Cerebellar cortex (tissue), 1 donor: Measurements from ENCODE around the gene STAT5B.
A peak's percentile ranks its signal among the peaks of the same experiment; 100 is the strongest.
"Not testable (repeated sequence)": the region's sequence is repeated elsewhere in the genome, so short reads cannot be mapped to it uniquely, and the experiment has no call there.

Source experiments
- DNase-seq: peaks from one replicate; pipeline ENCODE4 v3.0.0-alpha.2; 2015; ENCODE audit warnings: low spot score

STAT5B gene

GRCh38 chr17:42193969-42194899 lies 82.0 kb downstream of the STAT5B start, which contains the start of gene GHDC:
Gene GHDC, minus strand, starts transcription at chr17:42194494. Its CDS starts 913 bp downstream, at chr17:42193581.
- DNase-seq, result peak; percentile 94

- DNase-seq, result no peak
Observed at GRCh38 chr17:42193216-42193968, 82.8 kb downstream of the STAT5B start.

- DNase-seq, result no peak
Observed at GRCh38 chr17:42192189-42193126, 83.7 kb downstream of the STAT5B start.

- no peak for DNase-seq
Observed at GRCh38 chr17:42191275-42191608, 84.9 kb downstream of the STAT5B start.

- no peak for DNase-seq
Observed at GRCh38 chr17:42190491-42191274, 85.5 kb downstream of the STAT5B start.

- no peak for DNase-seq
Observed at GRCh38 chr17:42189651-42189965, 86.6 kb downstream of the STAT5B start.

- DNase-seq, result peak; percentile 68
Observed at GRCh38 chr17:42188749-42189650, 87.2 kb downstream of the STAT5B start.

GRCh38 chr17:42187833-42188232 lies 88.4 kb downstream of the STAT5B start:
- DNase-seq, result no peak

- not testable (repeated sequence) for DNase-seq
Observed at GRCh38 chr17:42186191-42186590, 90.0 kb downstream of the STAT5B start.

GRCh38 chr17:42185621-42185930 lies 90.6 kb downstream of the STAT5B start:
- DNase-seq, result no peak

- DNase-seq, result no peak
Observed at GRCh38 chr17:42184713-42185620, 91.2 kb downstream of the STAT5B start, which contains the start of gene HCRT. Gene HCRT, minus strand, starts transcription at chr17:42185452. Its CDS starts 87 bp downstream, at chr17:42185365.

- peak; percentile 64 for DNase-seq
Observed at GRCh38 chr17:42183741-42184711, 92.2 kb downstream of the STAT5B start.

- no peak for DNase-seq
Observed at GRCh38 chr17:42182927-42183734, 93.1 kb downstream of the STAT5B start.

- no peak for DNase-seq
Observed at GRCh38 chr17:42181851-42182207, 94.4 kb downstream of the STAT5B start.

GRCh38 chr17:42180922-42181850 lies 95.0 kb downstream of the STAT5B start, which contains the start of gene KCNH4:
Gene KCNH4, minus strand, starts transcription at chr17:42181142. Its CDS starts 197 bp downstream, at chr17:42180945.
- peak; percentile 65 for DNase-seq

GRCh38 chr17:42180411-42180921 lies 95.7 kb downstream of the STAT5B start:
- no peak for DNase-seq
